ENCODE data around the gene RPS5. TPM values are rescaled to one million over a fixed set of nuclear protein-coding genes. Genes with fewer than 3 reads are reported as not detected.

Gene RPS5
- total and polyA plus RNA-seq, 9 of the 15 experiments (the other 6 are each of a cell fraction or from before 2014, with no cell fraction given) = 1,228 to 3,570 (median 2,484) TPM

GRCh38 chr19:58400916-58401839, 14.1 kb downstream of the RPS5 start (continued):
- TF ChIP-seq ZFP36 (IDR thresholded peaks at IDR 0.05; ENCODE audit: low read depth, low read length, partially characterized antibody) = no peak
- TF ChIP-seq NR1H2 (CRISPR knock-in tag; IDR thresholded peaks at IDR 0.05) = no peak
- no peak for TF ChIP-seq ZNF407 (IDR thresholded peaks at IDR 0.05; ENCODE audit: low read depth)
- no peak for TF ChIP-seq ZNF239 (CRISPR knock-in tag; IDR thresholded peaks at IDR 0.05)
- no peak for TF ChIP-seq CGGBP1 (CRISPR knock-in tag; IDR thresholded peaks at IDR 0.05)
- TF ChIP-seq YY1 (IDR thresholded peaks at IDR 0.05; ENCODE audit: borderline replicate concordance in 1 of 3, control insufficient read depth in 1 of 3, extremely low read depth in 1 of 3, insufficient read depth in 3 of 3, insufficient read length in 1 of 3, insufficient replicate concordance in 2 of 3, low read depth in 1 of 3, low read length in 2 of 3) = peak; percentile 52 to 75 (median 73)
- TF ChIP-seq SP1 (CRISPR knock-in tag; IDR thresholded peaks at IDR 0.05) = peak; percentile 94
- TF ChIP-seq ZNF3 (CRISPR knock-in tag; IDR thresholded peaks at IDR 0.05) = no peak
- TF ChIP-seq GABPB2 (CRISPR knock-in tag; conservative IDR thresholded peaks at IDR 0.05) = no peak
- no peak for TF ChIP-seq THRAP3 (IDR thresholded peaks at IDR 0.05; ENCODE audit: borderline replicate concordance)
- no peak; the same call in 1 of the 2 replicates for TF ChIP-seq ZBTB17 (CRISPR knock-in tag; IDR thresholded peaks at IDR 0.05)
- TF ChIP-seq CREB3 (tag; conservative IDR thresholded peaks at IDR 0.05; ENCODE audit: low read depth) = no peak
- TF ChIP-seq ZNF561 (CRISPR knock-in tag; conservative IDR thresholded peaks at IDR 0.05) = no peak
- TF ChIP-seq CTCFL (IDR thresholded peaks at IDR 0.05; ENCODE audit: borderline replicate concordance, insufficient read depth, low read depth, low read length, poor library complexity, severe bottlenecking) = no peak
